ENCODE measurements around the gene PHC1. TPM values are rescaled to one million over a fixed set of nuclear protein-coding genes. Genes with fewer than 3 reads are reported as not detected.
A peak's percentile ranks its signal among the peaks of the same experiment; 100 is the strongest.

PHC1 gene
- total RNA-seq, 1 experiment from 2014 or later = 6.9 TPM

- ChIA-PET CTCF (no interaction called here), POLR2A (ENCODE audit: unreplicated experiment) (no interaction called here)
- Histone ChIP-seq H3K9ac (ENCODE audit: low read length) (no peak overlapping the region), H3K4me2 (ENCODE audit: low read length) (no peak overlapping the region), H3K27me3 (ENCODE audit: low read length) (no peaks in the 10 kb centered on the region), H3K9me3 (ENCODE audit: low read length) (no peaks in the 10 kb centered on the region), H2AFZ (ENCODE audit: low read length) (no peak overlapping the region), H3K79me2 (ENCODE audit: low read length) (no peaks in the 10 kb centered on the region), H3K4me1 (ENCODE audit: insufficient read depth, low read length) (no peaks in the 10 kb centered on the region), H3F3A (ENCODE audit: low read length, unreplicated experiment) (no peaks in the 10 kb centered on the region), H3K36me3 (ENCODE audit: low read depth, low read length) (no peaks in the 10 kb centered on the region), H4K20me1 (ENCODE audit: low read length) (no peaks in the 10 kb centered on the region), H3K27ac (ENCODE audit: low read length) (no peak overlapping the region), H3K9me2 (replicated peaks; ENCODE audit: low read length) (no peaks in the 10 kb centered on the region), H3K4me3 (ENCODE audit: low read length) (no peak overlapping the region)
- intact Hi-C loops (cut with micrococcal nuclease) = no loop called here
- peak; percentile 22; the same call in 1 of the 2 replicates for ATAC-seq
- no peak for DNase-seq
- TF ChIP-seq EZH2phosphoT487 (IDR thresholded peaks at IDR 0.05; ENCODE audit: borderline replicate concordance, low read length) (no peak), CTCF (conservative IDR thresholded peaks at IDR 0.05; ENCODE audit: low read depth, low read length) (no peak), EZH2 (IDR thresholded peaks at IDR 0.05; ENCODE audit: low read length, unreplicated experiment) (no peak)
- BruUV-seq (replicated peaks) = no TSS peak
These were observed 55.6 kb downstream of the PHC1 start for GRCh38 chr12:8969861-8970411.

GRCh38 chr12:8970432-8970831 lies 56.1 kb downstream of the PHC1 start:
- H3F3A ChIP-seq (ENCODE audit: low read length, unreplicated experiment) = no peaks in the 10 kb centered on the region
- no peaks in the 10 kb centered on the region for H3K36me3 ChIP-seq (ENCODE audit: low read depth, low read length)
- ChIA-PET CTCF (no interaction called here), POLR2A (ENCODE audit: unreplicated experiment) (no interaction called here)
- H3K9me3 ChIP-seq (ENCODE audit: low read length) = no peaks in the 10 kb centered on the region
- H4K20me1 ChIP-seq (ENCODE audit: low read length) = no peaks in the 10 kb centered on the region
- no peaks in the 10 kb centered on the region for H3K4me1 ChIP-seq (ENCODE audit: insufficient read depth, low read length)
- H3K27me3 ChIP-seq (ENCODE audit: low read length) = no peaks in the 10 kb centered on the region
- H3K27ac ChIP-seq (ENCODE audit: low read length) = no peak overlapping the region
- H3K4me3 ChIP-seq (ENCODE audit: low read length) = no peak overlapping the region
- no peaks in the 10 kb centered on the region for H3K79me2 ChIP-seq (ENCODE audit: low read length)
- no peak overlapping the region for H3K9ac ChIP-seq (ENCODE audit: low read length)
- ATAC-seq (peak; percentile 18; the same call in 1 of the 2 replicates), DNase-seq (no peak)
- intact Hi-C loops (cut with micrococcal nuclease) = no loop called here
- no peak overlapping the region for H3K4me2 ChIP-seq (ENCODE audit: low read length)
- no peaks in the 10 kb centered on the region for H3K9me2 ChIP-seq (replicated peaks; ENCODE audit: low read length)
- TF ChIP-seq EZH2 (IDR thresholded peaks at IDR 0.05; ENCODE audit: low read length, unreplicated experiment) (no peak), EZH2phosphoT487 (IDR thresholded peaks at IDR 0.05; ENCODE audit: borderline replicate concordance, low read length) (no peak), CTCF (conservative IDR thresholded peaks at IDR 0.05; ENCODE audit: low read depth, low read length) (no peak)
- no peak overlapping the region for H2AFZ ChIP-seq (ENCODE audit: low read length)
- no TSS peak for BruUV-seq (replicated peaks)

GRCh38 chr12:8980137-8980536 lies 65.8 kb downstream of the PHC1 start:
- no peak overlapping the region for H3K27ac ChIP-seq (ENCODE audit: low read length)
- no peak overlapping the region for H3K4me2 ChIP-seq (ENCODE audit: low read length)
- TF ChIP-seq EZH2phosphoT487 (IDR thresholded peaks at IDR 0.05; ENCODE audit: borderline replicate concordance, low read length) (no peak), CTCF (conservative IDR thresholded peaks at IDR 0.05; ENCODE audit: low read depth, low read length) (no peak)
- ChIA-PET CTCF (no interaction called here), POLR2A (ENCODE audit: unreplicated experiment) (no interaction called here)
- H3K9ac ChIP-seq (ENCODE audit: low read length) = no peak overlapping the region
- H2AFZ ChIP-seq (ENCODE audit: low read length) = no peak overlapping the region
- DNase-seq (no peak), ATAC-seq (no peak)
- no TSS peak for BruUV-seq (replicated peaks)
- no peaks in the 10 kb centered on the region for H3K9me3 ChIP-seq (ENCODE audit: low read length)
- no peaks in the 10 kb centered on the region for H4K20me1 ChIP-seq (ENCODE audit: low read length)
- no peaks in the 10 kb centered on the region for H3K36me3 ChIP-seq (ENCODE audit: low read depth, low read length)
- H3K9me2 ChIP-seq (replicated peaks; ENCODE audit: low read length) = no peaks in the 10 kb centered on the region
- H3K4me1 ChIP-seq (ENCODE audit: insufficient read depth, low read length) = no peaks in the 10 kb centered on the region
- H3F3A ChIP-seq (ENCODE audit: low read length, unreplicated experiment) = no peaks in the 10 kb centered on the region
- no peaks in the 10 kb centered on the region for H3K79me2 ChIP-seq (ENCODE audit: low read length)
- intact Hi-C loops (cut with micrococcal nuclease) = no loop called here
- H3K27me3 ChIP-seq (ENCODE audit: low read length) = no peaks in the 10 kb centered on the region
- no peak overlapping the region for H3K4me3 ChIP-seq (ENCODE audit: low read length)
